Dermis lymphatic vessel endothelial cell (primary cell): ENCODE results near the gene DDOST. TPM values are rescaled to one million over a fixed set of nuclear protein-coding genes. Genes with fewer than 3 reads are reported as not detected.

Experiments used
- total RNA-seq: library from RNA; depleted of rRNA; stranded (reverse); fragments of >200 nt; gene quantifications from 2 replicates; pipeline ENCODE4 v1.2.1, GENCODE V29; 2014

Gene DDOST
- total RNA-seq, result 319 and 341 TPM in 2 replicates

GRCh38 chr1:20661207-20662109 lies at the start of gene DDOST:
TSS of gene DDOST (minus strand) at chr1:20661369. CDS start at chr1:20661350, 19 bp downstream.

DNA sequence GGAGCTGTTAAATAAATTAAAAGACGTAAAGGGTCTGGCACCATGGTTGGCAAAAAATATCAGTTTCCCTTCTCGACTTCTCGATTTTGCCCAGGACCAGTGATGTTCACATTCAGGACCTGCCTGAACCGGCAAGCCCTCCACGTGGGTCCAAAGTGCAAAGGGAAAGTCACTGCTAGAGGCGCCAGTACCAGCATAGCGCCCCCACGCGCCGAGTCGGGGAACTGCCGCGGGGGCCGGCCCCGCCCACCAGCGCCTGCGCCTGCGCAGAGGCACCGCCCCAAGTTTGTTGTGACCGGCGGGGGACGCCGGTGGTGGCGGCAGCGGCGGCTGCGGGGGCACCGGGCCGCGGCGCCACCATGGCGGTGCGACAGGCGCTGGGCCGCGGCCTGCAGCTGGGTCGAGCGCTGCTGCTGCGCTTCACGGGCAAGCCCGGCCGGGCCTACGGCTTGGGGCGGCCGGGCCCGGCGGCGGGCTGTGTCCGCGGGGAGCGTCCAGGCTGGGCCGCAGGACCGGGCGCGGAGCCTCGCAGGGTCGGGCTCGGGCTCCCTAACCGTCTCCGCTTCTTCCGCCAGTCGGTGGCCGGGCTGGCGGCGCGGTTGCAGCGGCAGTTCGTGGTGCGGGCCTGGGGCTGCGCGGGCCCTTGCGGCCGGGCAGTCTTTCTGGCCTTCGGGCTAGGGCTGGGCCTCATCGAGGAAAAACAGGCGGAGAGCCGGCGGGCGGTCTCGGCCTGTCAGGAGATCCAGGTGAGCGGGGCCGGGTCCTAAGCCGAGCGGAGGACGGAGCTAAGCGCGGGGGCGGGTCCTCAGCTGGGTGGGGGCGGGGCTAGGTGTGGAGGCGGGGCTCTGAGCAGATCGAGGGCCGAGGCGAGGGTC lies 27.7 kb downstream of the DDOST start, which contains the start of gene PINK1:
PINK1 (plus strand) TSS at position 269 of the 875 bp plus-strand sequence; CDS start at position 360, 91 bp downstream.

Other genes with a start within 250 kb of the DDOST start
- 0.33 and 0.60 TPM in 2 replicates for gene CAMK2N1, start 175.2 kb downstream of the DDOST start, total RNA-seq
- 22.2 and 28.0 TPM in 2 replicates for gene MUL1, start 153.2 kb downstream of the DDOST start, total RNA-seq
- gene FAM43B, start 108.8 kb downstream of the DDOST start, total RNA-seq, result not detected in 2 replicates
- gene CDA, start 72.3 kb downstream of the DDOST start, total RNA-seq, result 0.43 and 0.95 TPM in 2 replicates
- gene PINK1, start 27.9 kb downstream of the DDOST start, total RNA-seq, result 79.5 and 96.4 TPM in 2 replicates
- gene KIF17, start 56.6 kb upstream of the DDOST start, total RNA-seq, result 23.4 and 24.5 TPM in 2 replicates
- 0.11 and 0.17 TPM in 2 replicates for gene SH2D5, start 71.3 kb upstream of the DDOST start, total RNA-seq
- gene HP1BP3, start 125.9 kb upstream of the DDOST start, total RNA-seq, result 218 and 251 TPM in 2 replicates